ENCODE data around the gene ACE.

The ACE gene

GRCh38 chr17:63512896-63513644 is 36.2 kb downstream of the ACE start:
- Histone ChIP-seq H3K9me3 (replicated peaks; ENCODE audit: low read length) (no peaks in the 10 kb centered on the region), H3K4me1 (ENCODE audit: control insufficient read depth, insufficient read depth, low read length) (peaks cover 4% of the 10 kb centered on the region), H3K36me3 (ENCODE audit: insufficient read depth, low read length) (no peaks in the 10 kb centered on the region), H3K4me2 (ENCODE audit: low read length) (no peak overlapping the region), H3K4me3 (ENCODE audit: low read length) (no peak overlapping the region), H3K27me3 (ENCODE audit: control insufficient read depth, insufficient read depth, low read length) (peaks cover 61% of the 10 kb centered on the region), H3K9ac (ENCODE audit: low read depth, low read length) (no peak overlapping the region)

GRCh38 chr17:63514477-63514876 is 37.6 kb downstream of the ACE start:
- no peak overlapping the region for H3K4me2 ChIP-seq (ENCODE audit: low read length)
- peaks cover 4% of the 10 kb centered on the region for H3K4me1 ChIP-seq (ENCODE audit: control insufficient read depth, insufficient read depth, low read length)
- H3K36me3 ChIP-seq (ENCODE audit: insufficient read depth, low read length) = no peaks in the 10 kb centered on the region
- peaks cover 64% of the 10 kb centered on the region for H3K27me3 ChIP-seq (ENCODE audit: control insufficient read depth, insufficient read depth, low read length)
- H3K4me3 ChIP-seq (ENCODE audit: low read length) = no peak overlapping the region
- no peaks in the 10 kb centered on the region for H3K9me3 ChIP-seq (replicated peaks; ENCODE audit: low read length)
- H3K9ac ChIP-seq (ENCODE audit: low read depth, low read length) = no peak overlapping the region

GRCh38 chr17:63514974-63515373 is 38.1 kb downstream of the ACE start:
- Histone ChIP-seq H3K4me2 (ENCODE audit: low read length) (no peak overlapping the region), H3K9ac (ENCODE audit: low read depth, low read length) (no peak overlapping the region), H3K4me3 (ENCODE audit: low read length) (no peak overlapping the region), H3K4me1 (ENCODE audit: control insufficient read depth, insufficient read depth, low read length) (peaks cover 4% of the 10 kb centered on the region), H3K9me3 (replicated peaks; ENCODE audit: low read length) (no peaks in the 10 kb centered on the region), H3K36me3 (ENCODE audit: insufficient read depth, low read length) (no peaks in the 10 kb centered on the region), H3K27me3 (ENCODE audit: control insufficient read depth, insufficient read depth, low read length) (peaks cover 66% of the 10 kb centered on the region)

- no peaks in the 10 kb centered on the region for H3K9me3 ChIP-seq (replicated peaks; ENCODE audit: low read length)
- no peak overlapping the region for H3K4me3 ChIP-seq (ENCODE audit: low read length)
- H3K27me3 ChIP-seq (ENCODE audit: control insufficient read depth, insufficient read depth, low read length) = peaks cover 66% of the 10 kb centered on the region
- no peak overlapping the region for H3K4me2 ChIP-seq (ENCODE audit: low read length)
- no peaks in the 10 kb centered on the region for H3K36me3 ChIP-seq (ENCODE audit: insufficient read depth, low read length)
- H3K4me1 ChIP-seq (ENCODE audit: control insufficient read depth, insufficient read depth, low read length) = peaks cover 4% of the 10 kb centered on the region
- H3K9ac ChIP-seq (ENCODE audit: low read depth, low read length) = no peak overlapping the region
Observed at GRCh38 chr17:63515426-63515825, 38.6 kb downstream of the ACE start.

- no peak overlapping the region for H3K4me2 ChIP-seq (ENCODE audit: low read length)
- H3K36me3 ChIP-seq (ENCODE audit: insufficient read depth, low read length) = no peaks in the 10 kb centered on the region
- H3K9ac ChIP-seq (ENCODE audit: low read depth, low read length) = no peak overlapping the region
- H3K9me3 ChIP-seq (replicated peaks; ENCODE audit: low read length) = no peaks in the 10 kb centered on the region
- no peak overlapping the region for H3K4me3 ChIP-seq (ENCODE audit: low read length)
- peaks cover 4% of the 10 kb centered on the region for H3K4me1 ChIP-seq (ENCODE audit: control insufficient read depth, insufficient read depth, low read length)
- peaks cover 65% of the 10 kb centered on the region for H3K27me3 ChIP-seq (ENCODE audit: control insufficient read depth, insufficient read depth, low read length)
Observed at GRCh38 chr17:63516910-63517824, 40.3 kb downstream of the ACE start.

- Histone ChIP-seq H3K9ac (ENCODE audit: low read depth, low read length) (no peak overlapping the region), H3K36me3 (ENCODE audit: insufficient read depth, low read length) (no peaks in the 10 kb centered on the region), H3K4me3 (ENCODE audit: low read length) (no peak overlapping the region), H3K4me1 (ENCODE audit: control insufficient read depth, insufficient read depth, low read length) (peaks cover 4% of the 10 kb centered on the region), H3K9me3 (replicated peaks; ENCODE audit: low read length) (no peaks in the 10 kb centered on the region), H3K27me3 (ENCODE audit: control insufficient read depth, insufficient read depth, low read length) (peaks cover 61% of the 10 kb centered on the region), H3K4me2 (ENCODE audit: low read length) (no peak overlapping the region)
Observed at GRCh38 chr17:63517825-63518534, 41.1 kb downstream of the ACE start.

DNA sequence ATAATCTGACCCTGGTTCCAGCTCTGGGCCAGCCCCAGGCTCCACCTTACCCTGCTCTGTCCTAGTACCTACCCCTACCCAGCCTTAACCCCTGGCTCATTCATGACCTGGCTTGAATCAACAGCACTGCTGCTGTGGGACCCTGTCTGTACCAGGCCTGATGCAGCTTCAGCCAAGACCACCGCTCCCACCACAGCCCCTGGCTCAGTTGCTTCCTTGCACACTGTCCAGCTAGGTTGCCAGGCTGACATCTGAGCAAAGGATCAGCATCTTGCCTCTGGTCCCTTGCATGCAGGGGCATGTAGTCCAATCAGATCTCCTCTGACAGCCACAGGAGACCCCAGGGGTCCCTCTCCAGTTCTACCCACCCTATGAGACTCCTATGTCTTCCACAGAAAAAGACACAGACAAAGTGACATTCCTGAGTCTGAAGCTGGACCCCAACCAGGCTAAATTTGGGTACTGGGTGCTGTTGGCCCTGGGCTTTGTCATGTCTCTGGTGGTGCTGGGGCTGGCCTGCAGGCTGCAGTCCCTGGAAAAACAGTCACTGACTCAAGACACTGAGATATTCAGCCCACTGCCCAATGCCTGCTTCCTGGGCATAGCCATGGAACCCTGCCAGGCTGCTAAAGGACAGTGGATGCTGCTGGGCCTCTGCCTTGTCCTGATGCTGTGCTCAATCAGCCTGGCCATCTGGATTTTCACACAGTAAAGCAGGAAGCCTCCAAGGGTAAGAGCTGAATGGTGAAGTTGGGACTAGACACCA is 42.4 kb downstream of the ACE start:
- Histone ChIP-seq H3K4me2 (ENCODE audit: low read length) (no peak overlapping the region), H3K36me3 (ENCODE audit: insufficient read depth, low read length) (no peaks in the 10 kb centered on the region), H3K27me3 (ENCODE audit: control insufficient read depth, insufficient read depth, low read length) (peaks cover 60% of the 10 kb centered on the region), H3K4me3 (ENCODE audit: low read length) (no peak overlapping the region), H3K9ac (ENCODE audit: low read depth, low read length) (no peak overlapping the region), H3K4me1 (ENCODE audit: control insufficient read depth, insufficient read depth, low read length) (peaks cover 4% of the 10 kb centered on the region), H3K9me3 (replicated peaks; ENCODE audit: low read length) (no peaks in the 10 kb centered on the region)

DNA sequence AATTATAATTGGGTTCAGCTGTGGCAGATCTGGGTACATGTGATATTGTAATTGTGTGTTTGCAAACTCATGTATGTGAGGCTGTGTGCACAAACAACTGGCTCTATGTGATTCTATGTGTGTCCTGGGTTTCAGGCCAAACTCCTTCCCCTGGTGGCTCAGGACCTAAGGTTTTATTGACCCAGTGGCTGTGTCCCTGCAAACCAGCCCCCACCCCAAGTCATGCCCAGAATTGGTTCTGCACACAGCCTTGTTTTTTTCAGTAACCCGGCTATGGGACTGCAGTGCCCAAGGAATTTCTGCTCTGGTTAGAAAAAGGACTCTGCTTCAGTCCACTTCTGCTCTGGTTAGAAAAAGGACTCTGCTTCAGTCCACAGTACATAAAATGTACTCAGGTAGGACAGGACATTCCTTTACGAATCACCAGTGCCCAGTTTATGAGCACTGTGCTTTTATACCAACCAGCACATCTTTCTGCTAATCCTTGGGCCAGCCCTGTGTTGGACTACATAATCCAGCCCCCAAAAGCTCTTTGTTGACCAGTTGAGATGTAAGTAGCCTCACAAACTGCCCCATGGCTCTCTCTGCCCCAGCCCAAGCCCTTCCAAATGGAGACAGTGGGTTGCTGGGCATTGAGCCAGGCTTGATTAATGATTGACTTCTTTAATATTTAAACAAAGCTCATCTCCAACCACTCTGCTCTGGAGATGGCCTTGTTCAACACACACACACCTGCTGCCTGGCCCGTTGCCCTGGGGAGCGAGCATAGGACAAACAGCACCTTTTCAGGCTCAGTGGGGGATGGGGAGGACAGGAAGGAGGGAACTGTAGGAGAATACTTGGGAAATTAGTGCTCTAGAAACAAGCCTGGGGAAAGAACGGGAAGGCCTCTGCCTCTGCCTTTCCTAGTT is 43.4 kb downstream of the ACE start:
- no peaks in the 10 kb centered on the region for H3K9me3 ChIP-seq (replicated peaks; ENCODE audit: low read length)
- peaks cover 61% of the 10 kb centered on the region for H3K27me3 ChIP-seq (ENCODE audit: control insufficient read depth, insufficient read depth, low read length)
- no peaks in the 10 kb centered on the region for H3K36me3 ChIP-seq (ENCODE audit: insufficient read depth, low read length)
- H3K4me1 ChIP-seq (ENCODE audit: control insufficient read depth, insufficient read depth, low read length) = peaks cover 4% of the 10 kb centered on the region
- no peak overlapping the region for H3K4me3 ChIP-seq (ENCODE audit: low read length)
- no peak overlapping the region for H3K9ac ChIP-seq (ENCODE audit: low read depth, low read length)
- H3K4me2 ChIP-seq (ENCODE audit: low read length) = no peak overlapping the region

GRCh38 chr17:63523253-63523855 is 46.5 kb downstream of the ACE start, which contains the start of gene KCNH6:
KCNH6 (plus strand) TSS chr17:63523358; CDS start chr17:63523414, 56 bp downstream.
- Histone ChIP-seq H3K36me3 (ENCODE audit: insufficient read depth, low read length) (no peaks in the 10 kb centered on the region), H3K4me1 (ENCODE audit: control insufficient read depth, insufficient read depth, low read length) (no peaks in the 10 kb centered on the region), H3K4me2 (ENCODE audit: low read length) (peak within 1 kb of the TSS; percentile 22), H3K9ac (ENCODE audit: low read depth, low read length) (no peak within 1 kb of the TSS), H3K9me3 (replicated peaks; ENCODE audit: low read length) (no peaks in the 10 kb centered on the region), H3K4me3 (ENCODE audit: low read length) (no peak within 1 kb of the TSS), H3K27me3 (ENCODE audit: control insufficient read depth, insufficient read depth, low read length) (peaks cover 76% of the 10 kb centered on the region)

DNA sequence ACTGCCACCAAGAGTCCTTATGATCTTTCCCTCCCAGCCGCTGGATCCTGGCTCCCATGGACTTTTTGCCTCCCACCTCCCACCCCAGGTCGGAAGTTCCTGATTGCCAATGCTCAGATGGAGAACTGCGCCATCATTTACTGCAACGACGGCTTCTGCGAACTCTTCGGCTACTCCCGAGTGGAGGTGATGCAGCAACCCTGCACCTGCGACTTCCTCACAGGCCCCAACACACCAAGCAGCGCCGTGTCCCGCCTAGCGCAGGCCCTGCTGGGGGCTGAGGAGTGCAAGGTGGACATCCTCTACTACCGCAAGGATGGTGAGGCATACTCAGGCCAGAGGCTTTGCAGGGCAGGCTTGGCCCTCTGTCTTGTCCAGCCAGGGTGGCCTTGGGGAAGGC is 47.2 kb downstream of the ACE start:
- Histone ChIP-seq H3K36me3 (ENCODE audit: insufficient read depth, low read length) (no peaks in the 10 kb centered on the region), H3K4me1 (ENCODE audit: control insufficient read depth, insufficient read depth, low read length) (no peaks in the 10 kb centered on the region)

More for the DNA sequence above, 47.2 kb downstream of the ACE start:
- H3K9me3 ChIP-seq (replicated peaks; ENCODE audit: low read length) = no peaks in the 10 kb centered on the region
- no peak overlapping the region for H3K4me2 ChIP-seq (ENCODE audit: low read length)
- no peak overlapping the region for H3K9ac ChIP-seq (ENCODE audit: low read depth, low read length)
- H3K27me3 ChIP-seq (ENCODE audit: control insufficient read depth, insufficient read depth, low read length) = peaks cover 70% of the 10 kb centered on the region
- H3K4me3 ChIP-seq (ENCODE audit: low read length) = no peak overlapping the region

All from skeletal muscle satellite cell (primary cell).